HG02943 (cell line): ENCODE results near the gene SLC22A2.

ENCODE experiments used
- ATAC-seq: cut with Tn5 transposase; IDR thresholded peaks from one replicate; pipeline ENCODE4 v1.9.1; 2021; ENCODE audit warnings: mild to moderate bottlenecking, low read depth, moderate library complexity; ENCODE audit not compliant: unreplicated experiment

Gene SLC22A2

GRCh38 chr6:160274871-160275510, 16.4 kb upstream of the SLC22A2 start:
- no peak for ATAC-seq

- no peak for ATAC-seq
Measured at GRCh38 chr6:160273750-160274149, 15.1 kb upstream of the SLC22A2 start.

GRCh38 chr6:160273196-160273595, 14.6 kb upstream of the SLC22A2 start:
- no peak for ATAC-seq

GRCh38 chr6:160272707-160273106, 14.1 kb upstream of the SLC22A2 start:
- ATAC-seq = no peak

- ATAC-seq = no peak
Measured at GRCh38 chr6:160270347-160270746, 11.7 kb upstream of the SLC22A2 start.

GRCh38 chr6:160269771-160270170, 11.2 kb upstream of the SLC22A2 start:
- no peak for ATAC-seq

GRCh38 chr6:160269023-160269521, 10.5 kb upstream of the SLC22A2 start:
- ATAC-seq = no peak

- ATAC-seq = no peak
Measured at GRCh38 chr6:160267102-160267501, 8.5 kb upstream of the SLC22A2 start.

- peak; percentile 72 for ATAC-seq
Measured at GRCh38 chr6:160265869-160266476, 7.4 kb upstream of the SLC22A2 start.

- ATAC-seq = no peak
Measured at GRCh38 chr6:160264061-160264612, 5.5 kb upstream of the SLC22A2 start.

- ATAC-seq = no peak
Measured at GRCh38 chr6:160263196-160263939, 4.7 kb upstream of the SLC22A2 start.

- no peak for ATAC-seq
Measured at GRCh38 chr6:160261991-160262680, 3.5 kb upstream of the SLC22A2 start.

- no peak for ATAC-seq
Measured at GRCh38 chr6:160260803-160261450, 2.3 kb upstream of the SLC22A2 start.

- peak; percentile 88 for ATAC-seq
Measured at GRCh38 chr6:160260367-160260766, 1.7 kb upstream of the SLC22A2 start.

GRCh38 chr6:160259598-160259997, 977 bp upstream of the SLC22A2 start:
- no peak for ATAC-seq

- ATAC-seq = no peak
Measured at GRCh38 chr6:160259143-160259425, 463 bp upstream of the SLC22A2 start.

GRCh38 chr6:160256445-160256844, 2.2 kb downstream of the SLC22A2 start:
- ATAC-seq = no peak

GRCh38 chr6:160254467-160255312, 3.9 kb downstream of the SLC22A2 start:
- ATAC-seq = no peak

GRCh38 chr6:160253714-160254113, 4.9 kb downstream of the SLC22A2 start:
- peak; percentile 63 for ATAC-seq
